ENCODE measurements around the gene PWP2. TPM values are rescaled to one million over a fixed set of nuclear protein-coding genes. Genes with fewer than 3 reads are reported as not detected.
"Not testable (repeated sequence)": the region's sequence is repeated elsewhere in the genome, so short reads cannot be mapped to it uniquely, and the experiment has no call there.

PWP2 gene
- total RNA-seq, 1 donor from 2014 or later, result 11.0 TPM

- H3K4me1 Mint-ChIP-seq (ENCODE audit: low read depth); H3K27ac Mint-ChIP-seq; DNase-seq (ENCODE audit: low spot score); H3K9me3 Mint-ChIP-seq; H3K36me3 Mint-ChIP-seq (ENCODE audit: low read depth); intact Hi-C loops (cut with micrococcal nuclease); H3K4me3 Mint-ChIP-seq (ENCODE audit: low read depth); H3K27me3 Mint-ChIP-seq (ENCODE audit: low read depth): not testable (repeated sequence)
Observed at GRCh38 chr21:44122131-44122530, 14.9 kb downstream of the PWP2 start.

DNA sequence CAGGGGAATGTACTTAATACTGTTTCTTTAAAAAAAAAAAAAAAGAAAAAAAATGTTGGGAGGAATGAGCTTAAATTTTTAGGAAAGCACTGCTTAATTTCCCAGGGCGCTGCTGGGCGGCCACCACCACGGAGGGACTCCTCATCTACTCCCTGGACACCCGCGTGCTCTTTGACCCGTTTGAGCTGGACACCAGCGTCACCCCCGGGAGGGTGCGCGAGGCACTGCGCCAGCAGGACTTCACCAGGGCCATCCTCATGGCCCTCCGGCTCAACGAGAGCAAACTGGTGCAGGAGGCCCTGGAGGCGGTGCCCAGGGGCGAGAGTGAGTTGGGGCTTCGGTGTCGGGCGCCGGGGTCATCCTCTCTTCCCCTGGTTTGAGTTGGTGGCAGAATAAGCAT is 20.6 kb downstream of the PWP2 start:
- intact Hi-C loops (cut with micrococcal nuclease); H3K9me3 Mint-ChIP-seq; H3K4me1 Mint-ChIP-seq (ENCODE audit: low read depth); H3K27me3 Mint-ChIP-seq (ENCODE audit: low read depth); H3K4me3 Mint-ChIP-seq (ENCODE audit: low read depth); H3K36me3 Mint-ChIP-seq (ENCODE audit: low read depth); DNase-seq (ENCODE audit: low spot score); H3K27ac Mint-ChIP-seq: not testable (repeated sequence)

DNA sequence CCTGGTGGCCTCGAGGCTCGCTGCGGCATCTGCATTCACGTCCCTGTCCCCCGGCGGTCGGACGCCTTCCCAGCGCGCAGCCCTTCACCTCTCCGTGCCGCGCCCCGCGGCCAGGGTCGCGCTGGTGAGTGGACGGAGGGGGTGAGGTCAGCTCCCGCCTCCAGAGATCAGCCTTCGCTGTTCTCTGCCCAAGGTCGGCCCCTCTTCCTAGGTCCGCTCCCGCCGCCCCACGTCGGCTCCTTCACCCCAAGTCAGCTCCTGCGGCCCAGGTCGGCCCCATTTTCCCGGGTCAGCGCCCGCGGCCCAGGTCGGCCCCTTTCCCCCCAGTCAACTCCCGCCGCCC is 26.5 kb downstream of the PWP2 start:
- H3K27ac Mint-ChIP-seq; H3K9me3 Mint-ChIP-seq; H3K27me3 Mint-ChIP-seq (ENCODE audit: low read depth); H3K4me3 Mint-ChIP-seq (ENCODE audit: low read depth); DNase-seq (ENCODE audit: low spot score); H3K4me1 Mint-ChIP-seq (ENCODE audit: low read depth); H3K36me3 Mint-ChIP-seq (ENCODE audit: low read depth); intact Hi-C loops (cut with micrococcal nuclease): not testable (repeated sequence)

DNA sequence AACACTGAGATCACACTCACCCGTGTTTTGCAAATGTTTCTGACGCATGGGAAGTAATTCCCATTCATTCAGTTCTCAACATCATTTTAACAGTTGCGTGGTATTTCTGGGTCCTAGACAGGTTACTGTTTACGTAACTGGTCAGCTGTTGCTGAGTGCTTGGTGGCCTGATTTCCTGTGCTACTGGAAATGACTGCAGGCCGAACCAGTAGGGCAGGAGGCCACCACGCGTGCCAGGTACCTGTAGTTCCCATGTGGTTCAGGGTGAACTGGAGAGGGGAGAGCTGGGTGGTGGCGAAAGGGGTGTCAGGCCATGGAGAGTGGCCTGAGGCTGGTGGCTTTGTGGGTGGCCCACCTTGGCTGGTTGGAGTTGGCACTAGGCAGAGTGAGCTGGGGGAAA is 27.5 kb downstream of the PWP2 start:
- intact Hi-C loops (cut with micrococcal nuclease); H3K9me3 Mint-ChIP-seq; DNase-seq (ENCODE audit: low spot score); H3K27ac Mint-ChIP-seq; H3K4me1 Mint-ChIP-seq (ENCODE audit: low read depth); H3K27me3 Mint-ChIP-seq (ENCODE audit: low read depth); H3K4me3 Mint-ChIP-seq (ENCODE audit: low read depth); H3K36me3 Mint-ChIP-seq (ENCODE audit: low read depth): not testable (repeated sequence)

DNA sequence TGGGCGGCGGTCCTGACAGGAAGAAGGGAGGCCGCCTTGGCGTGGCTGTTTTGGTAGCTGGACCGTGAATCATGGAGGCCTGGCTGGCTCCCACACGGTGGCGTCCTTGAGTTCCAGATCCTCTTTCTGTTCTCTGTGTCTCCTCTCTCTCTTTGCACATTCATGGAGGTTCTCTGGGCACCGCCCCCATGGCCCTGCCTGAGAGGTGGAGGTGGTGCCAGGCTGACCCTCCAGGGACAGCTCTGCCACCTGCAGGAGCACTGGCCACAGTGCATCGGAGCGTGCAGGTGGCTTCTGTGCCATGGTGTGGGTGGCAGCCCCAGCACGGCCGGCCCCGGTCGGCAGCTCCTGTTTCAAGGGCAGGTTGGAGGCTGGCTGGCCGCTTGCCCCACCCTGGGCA is 30.8 kb downstream of the PWP2 start:
- H3K4me1 Mint-ChIP-seq (ENCODE audit: low read depth); H3K4me3 Mint-ChIP-seq (ENCODE audit: low read depth); DNase-seq (ENCODE audit: low spot score); H3K9me3 Mint-ChIP-seq; H3K27ac Mint-ChIP-seq; H3K36me3 Mint-ChIP-seq (ENCODE audit: low read depth); intact Hi-C loops (cut with micrococcal nuclease); H3K27me3 Mint-ChIP-seq (ENCODE audit: low read depth): not testable (repeated sequence)

- H3K27me3 Mint-ChIP-seq (ENCODE audit: low read depth); intact Hi-C loops (cut with micrococcal nuclease); H3K4me3 Mint-ChIP-seq (ENCODE audit: low read depth); H3K27ac Mint-ChIP-seq; H3K36me3 Mint-ChIP-seq (ENCODE audit: low read depth); H3K9me3 Mint-ChIP-seq; DNase-seq (ENCODE audit: low spot score); H3K4me1 Mint-ChIP-seq (ENCODE audit: low read depth): not testable (repeated sequence)
Observed at GRCh38 chr21:44139787-44140551, 32.8 kb downstream of the PWP2 start.

GRCh38 chr21:44140552-44140932 is 33.3 kb downstream of the PWP2 start:
- DNase-seq (ENCODE audit: low spot score); H3K27ac Mint-ChIP-seq; H3K27me3 Mint-ChIP-seq (ENCODE audit: low read depth); H3K4me1 Mint-ChIP-seq (ENCODE audit: low read depth); H3K36me3 Mint-ChIP-seq (ENCODE audit: low read depth); H3K9me3 Mint-ChIP-seq; intact Hi-C loops (cut with micrococcal nuclease); H3K4me3 Mint-ChIP-seq (ENCODE audit: low read depth): not testable (repeated sequence)

- H3K4me3 Mint-ChIP-seq (ENCODE audit: low read depth), result not testable (repeated sequence)
Observed at GRCh38 chr21:44142470-44142869, 35.3 kb downstream of the PWP2 start.

DNA sequence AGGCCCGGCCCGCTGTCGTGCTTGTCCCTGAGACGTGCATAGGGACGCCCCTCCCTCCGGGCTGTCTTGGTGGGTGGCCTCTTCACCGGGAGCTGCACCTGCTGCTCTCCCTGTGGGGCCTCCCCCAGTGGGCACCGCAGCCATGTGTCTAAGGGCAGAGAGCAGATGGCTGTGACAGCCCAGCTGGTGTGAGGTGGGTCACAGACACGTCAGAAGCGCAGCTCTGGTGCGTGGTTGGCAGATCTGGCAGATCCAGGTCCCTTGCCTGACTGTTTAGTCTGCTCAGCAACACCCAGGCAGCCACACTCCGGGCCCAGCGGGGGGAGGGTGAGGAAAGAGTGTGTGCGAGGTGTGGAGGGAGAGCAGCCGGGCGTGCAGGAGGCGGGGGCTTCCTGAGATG is 36.2 kb downstream of the PWP2 start:
- H3K9me3 Mint-ChIP-seq; H3K36me3 Mint-ChIP-seq (ENCODE audit: low read depth); intact Hi-C loops (cut with micrococcal nuclease); H3K4me3 Mint-ChIP-seq (ENCODE audit: low read depth); H3K27ac Mint-ChIP-seq; DNase-seq (ENCODE audit: low spot score); H3K4me1 Mint-ChIP-seq (ENCODE audit: low read depth); H3K27me3 Mint-ChIP-seq (ENCODE audit: low read depth): not testable (repeated sequence)

More at GRCh38 chr21:44142470-44142869, 35.3 kb downstream of the PWP2 start:
- H3K27me3 Mint-ChIP-seq (ENCODE audit: low read depth); H3K36me3 Mint-ChIP-seq (ENCODE audit: low read depth); intact Hi-C loops (cut with micrococcal nuclease); H3K27ac Mint-ChIP-seq; H3K9me3 Mint-ChIP-seq; DNase-seq (ENCODE audit: low spot score); H3K4me1 Mint-ChIP-seq (ENCODE audit: low read depth): not testable (repeated sequence)

DNA sequence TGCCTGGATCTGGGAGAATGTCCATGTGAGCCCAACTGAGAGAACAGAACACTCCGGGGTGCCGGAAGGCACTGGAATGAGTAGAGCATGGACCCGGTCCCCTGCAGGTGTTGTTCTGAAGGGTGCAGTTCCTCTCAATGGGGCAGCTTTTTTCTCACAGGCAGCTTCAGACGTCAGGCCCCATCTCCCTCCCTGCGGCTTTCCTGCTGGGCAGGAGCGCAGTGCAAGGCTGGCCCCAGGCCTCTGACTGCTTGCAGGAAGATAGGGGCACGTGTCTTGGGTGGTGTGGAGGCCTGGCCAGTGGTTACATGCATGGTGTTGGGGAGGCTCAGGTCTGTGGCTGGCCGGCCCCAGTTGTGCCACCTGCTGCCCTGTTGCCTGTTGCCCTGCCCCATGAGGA is 36.8 kb downstream of the PWP2 start:
- H3K27ac Mint-ChIP-seq; H3K27me3 Mint-ChIP-seq (ENCODE audit: low read depth); H3K36me3 Mint-ChIP-seq (ENCODE audit: low read depth); H3K4me1 Mint-ChIP-seq (ENCODE audit: low read depth); intact Hi-C loops (cut with micrococcal nuclease); DNase-seq (ENCODE audit: low spot score); H3K9me3 Mint-ChIP-seq; H3K4me3 Mint-ChIP-seq (ENCODE audit: low read depth): not testable (repeated sequence)

GRCh38 chr21:44144784-44145602 is 37.8 kb downstream of the PWP2 start:
- H3K4me1 Mint-ChIP-seq (ENCODE audit: low read depth); H3K27ac Mint-ChIP-seq; H3K4me3 Mint-ChIP-seq (ENCODE audit: low read depth); H3K36me3 Mint-ChIP-seq (ENCODE audit: low read depth); H3K27me3 Mint-ChIP-seq (ENCODE audit: low read depth); intact Hi-C loops (cut with micrococcal nuclease); H3K9me3 Mint-ChIP-seq; DNase-seq (ENCODE audit: low spot score): not testable (repeated sequence)

DNA sequence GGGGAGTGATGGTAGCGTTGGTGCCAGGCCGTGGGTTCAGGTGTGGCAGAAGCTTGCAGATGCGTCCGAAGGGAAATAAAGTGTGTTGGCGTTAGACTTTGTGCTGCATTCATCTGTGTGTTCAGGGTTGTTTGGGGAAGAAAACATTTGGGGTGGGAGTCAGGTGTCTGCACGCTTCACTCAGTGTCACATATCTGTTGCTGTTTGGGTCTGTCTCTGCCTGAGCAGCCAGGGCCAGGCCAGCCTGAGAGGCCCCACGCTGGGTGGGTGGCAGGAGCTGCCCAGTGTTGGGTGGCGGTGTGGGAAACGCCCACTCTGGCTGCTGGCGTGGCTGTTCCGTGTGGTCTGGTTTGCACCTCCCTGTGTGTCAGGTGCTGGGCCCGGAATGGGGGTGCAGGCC is 38.4 kb downstream of the PWP2 start:
- H3K27ac Mint-ChIP-seq; H3K27me3 Mint-ChIP-seq (ENCODE audit: low read depth); DNase-seq (ENCODE audit: low spot score); H3K4me3 Mint-ChIP-seq (ENCODE audit: low read depth); H3K9me3 Mint-ChIP-seq; intact Hi-C loops (cut with micrococcal nuclease); H3K36me3 Mint-ChIP-seq (ENCODE audit: low read depth); H3K4me1 Mint-ChIP-seq (ENCODE audit: low read depth): not testable (repeated sequence)

GRCh38 chr21:44147108-44147507 is 39.9 kb downstream of the PWP2 start:
- not testable (repeated sequence) for H3K9me3 Mint-ChIP-seq

More at GRCh38 chr21:44147108-44147507, 39.9 kb downstream of the PWP2 start:
- H3K4me3 Mint-ChIP-seq (ENCODE audit: low read depth); H3K4me1 Mint-ChIP-seq (ENCODE audit: low read depth); H3K27me3 Mint-ChIP-seq (ENCODE audit: low read depth); DNase-seq (ENCODE audit: low spot score); H3K27ac Mint-ChIP-seq; intact Hi-C loops (cut with micrococcal nuclease); H3K36me3 Mint-ChIP-seq (ENCODE audit: low read depth): not testable (repeated sequence)
